HG03571 (cell line): Measurements from ENCODE around the gene UQCC5.

ENCODE experiments used
- ATAC-seq: cut with Tn5 transposase; IDR thresholded peaks from one replicate; pipeline ENCODE4 v1.9.1; 2021; ENCODE audit not compliant: unreplicated experiment

UQCC5 gene

GRCh38 chr3:52503788-52504424 is 32.5 kb upstream of the UQCC5 start:
- no peak for ATAC-seq

DNA sequence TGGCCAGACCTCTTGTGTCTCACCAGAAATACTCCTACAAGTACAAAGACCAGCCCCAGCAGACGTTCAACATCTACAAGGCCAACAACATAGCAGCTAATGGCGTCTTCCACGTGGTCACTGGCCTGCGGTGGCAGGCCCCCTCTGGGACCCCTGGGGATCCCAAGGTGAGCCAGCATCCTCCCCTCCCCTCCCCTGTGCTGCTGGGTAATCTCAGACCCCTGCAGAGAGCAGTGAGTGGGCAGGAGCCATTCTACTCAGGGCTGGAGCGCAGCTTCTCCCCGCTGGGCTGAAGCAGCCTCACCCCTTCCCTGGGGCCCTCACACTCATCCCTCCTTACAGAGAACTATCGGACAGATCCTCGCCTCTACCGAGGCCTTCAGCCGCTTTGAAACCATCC is 31.4 kb upstream of the UQCC5 start:
- no peak for ATAC-seq

DNA sequence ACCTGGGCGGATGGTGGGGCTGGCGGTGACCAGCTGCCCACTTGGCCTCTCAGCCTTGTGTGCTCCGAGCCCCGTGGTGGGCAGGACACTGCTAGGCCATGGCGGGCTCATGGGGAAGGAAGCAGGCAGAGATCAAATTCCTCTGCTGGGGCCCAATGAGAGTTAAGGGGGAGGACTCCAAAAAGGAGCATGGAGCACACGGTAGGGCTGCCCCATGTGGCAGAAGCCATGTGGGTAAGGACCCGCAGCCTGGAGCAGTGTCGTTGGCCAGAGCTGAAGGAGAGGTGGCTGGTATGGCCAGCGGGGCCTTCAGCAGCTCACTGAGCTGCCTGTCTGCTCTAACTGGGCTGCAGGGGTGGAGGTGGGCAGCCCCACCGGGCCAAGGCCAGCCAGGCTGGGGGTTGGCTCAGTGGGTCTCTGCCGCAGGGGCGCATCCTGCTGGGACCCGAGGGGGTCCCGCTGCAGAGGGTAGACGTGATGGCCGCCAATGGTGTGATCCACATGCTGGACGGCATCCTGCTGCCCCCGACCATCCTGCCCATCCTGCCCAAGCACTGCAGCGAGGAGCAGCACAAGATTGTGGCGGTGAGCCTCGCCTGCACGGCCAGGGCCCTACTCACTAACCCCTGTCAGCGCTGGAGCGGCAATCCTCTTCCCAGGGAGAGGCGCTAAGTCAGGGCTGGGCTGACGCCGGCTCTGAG is 30.0 kb upstream of the UQCC5 start:
- no peak for ATAC-seq

DNA sequence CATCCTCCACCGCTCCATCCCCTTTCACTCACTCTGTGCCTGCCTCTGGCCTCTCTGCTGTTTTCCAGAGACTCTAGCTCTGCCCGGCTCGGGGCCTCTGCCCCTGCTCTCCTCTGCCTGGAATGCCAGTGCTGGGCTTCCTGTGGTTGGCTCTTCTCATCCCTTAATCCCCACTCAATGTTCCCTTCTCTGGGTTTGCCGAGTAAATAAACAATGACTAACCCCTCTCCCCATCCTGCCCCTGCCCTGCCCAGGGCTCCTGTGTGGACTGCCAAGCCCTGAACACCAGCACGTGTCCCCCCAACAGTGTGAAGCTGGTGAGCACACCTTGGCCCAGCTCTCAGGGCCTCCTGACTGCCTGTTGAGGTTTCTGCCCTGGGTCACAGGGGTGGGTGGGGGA is 29.0 kb upstream of the UQCC5 start:
- ATAC-seq, result no peak

GRCh38 chr3:52509753-52510328 is 26.6 kb upstream of the UQCC5 start:
- no peak for ATAC-seq

- no peak for ATAC-seq
These were observed 24.9 kb upstream of the UQCC5 start for GRCh38 chr3:52511509-52511908.

GRCh38 chr3:52512105-52512504 is 24.3 kb upstream of the UQCC5 start:
- no peak for ATAC-seq

GRCh38 chr3:52512727-52513126 is 23.7 kb upstream of the UQCC5 start:
- no peak for ATAC-seq

- ATAC-seq, result no peak
These were observed 23.1 kb upstream of the UQCC5 start for GRCh38 chr3:52513281-52513680.

DNA sequence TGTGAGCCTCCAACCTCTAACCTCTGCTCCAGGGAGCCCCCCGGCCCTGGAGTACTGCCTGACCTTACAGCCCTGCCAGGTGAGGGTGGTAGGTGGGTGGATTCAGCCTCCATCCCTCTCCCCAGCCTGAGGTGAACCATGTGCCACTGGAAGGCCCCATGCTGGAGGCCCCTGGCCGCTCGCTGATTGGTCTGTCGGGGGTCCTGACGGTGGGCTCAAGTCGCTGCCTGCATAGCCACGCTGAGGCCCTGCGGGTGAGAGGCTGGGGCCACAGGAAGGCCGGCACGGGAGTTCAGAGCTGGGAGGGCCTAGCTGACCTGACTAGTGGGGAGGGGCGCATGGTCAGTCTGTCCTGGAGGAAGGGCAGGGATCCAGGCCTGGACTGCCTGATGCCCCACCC is 21.8 kb upstream of the UQCC5 start:
- no peak for ATAC-seq

GRCh38 chr3:52515192-52515591 is 21.2 kb upstream of the UQCC5 start:
- ATAC-seq, result no peak

GRCh38 chr3:52516509-52517195 is 19.8 kb upstream of the UQCC5 start:
- no peak for ATAC-seq

DNA sequence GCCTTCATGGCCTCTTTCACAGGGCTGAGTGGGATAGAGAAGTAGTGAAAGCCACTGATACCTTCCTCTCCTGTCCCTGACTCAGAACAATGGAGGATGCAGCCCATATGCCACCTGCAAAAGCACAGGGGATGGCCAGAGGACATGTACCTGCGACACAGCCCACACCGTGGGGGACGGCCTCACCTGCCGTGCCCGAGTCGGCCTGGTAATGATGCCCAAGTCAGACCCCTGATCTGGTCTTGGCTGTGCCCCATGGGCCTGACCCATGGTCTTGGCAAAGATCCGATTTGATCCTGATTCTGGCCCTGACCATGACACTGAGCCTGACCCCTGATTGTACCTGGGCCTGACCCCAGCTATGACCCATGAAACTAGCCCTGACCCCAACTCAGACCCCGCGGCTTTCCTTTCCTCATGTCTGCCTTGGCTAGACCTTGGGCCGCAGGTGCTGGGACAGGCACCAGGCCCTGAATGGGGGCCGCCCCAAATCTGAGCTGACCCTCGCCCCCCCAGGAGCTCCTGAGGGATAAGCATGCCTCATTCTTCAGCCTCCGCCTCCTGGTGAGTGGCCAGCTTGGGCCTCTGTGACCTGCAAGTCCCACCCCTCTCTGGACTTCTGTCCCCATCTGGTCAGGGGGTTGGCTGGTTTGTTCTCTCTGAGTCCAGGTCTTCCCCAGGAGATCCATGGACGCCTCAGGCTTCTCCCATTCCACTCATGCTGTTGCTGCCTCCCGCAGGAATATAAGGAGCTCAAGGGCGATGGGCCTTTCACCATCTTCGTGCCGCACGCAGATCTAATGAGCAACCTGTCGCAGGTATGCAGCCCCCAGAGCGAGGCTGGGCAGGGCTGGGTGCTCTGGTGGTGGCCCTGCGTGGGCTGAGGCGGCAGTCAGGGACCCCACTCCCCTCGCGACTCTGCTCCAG is 18.3 kb upstream of the UQCC5 start:
- no peak for ATAC-seq

GRCh38 chr3:52518723-52519444 is 17.5 kb upstream of the UQCC5 start:
- ATAC-seq, result no peak

GRCh38 chr3:52519445-52520140 is 16.8 kb upstream of the UQCC5 start:
- ATAC-seq, result no peak

- ATAC-seq, result no peak
These were observed 16.2 kb upstream of the UQCC5 start for GRCh38 chr3:52520141-52520667.

DNA sequence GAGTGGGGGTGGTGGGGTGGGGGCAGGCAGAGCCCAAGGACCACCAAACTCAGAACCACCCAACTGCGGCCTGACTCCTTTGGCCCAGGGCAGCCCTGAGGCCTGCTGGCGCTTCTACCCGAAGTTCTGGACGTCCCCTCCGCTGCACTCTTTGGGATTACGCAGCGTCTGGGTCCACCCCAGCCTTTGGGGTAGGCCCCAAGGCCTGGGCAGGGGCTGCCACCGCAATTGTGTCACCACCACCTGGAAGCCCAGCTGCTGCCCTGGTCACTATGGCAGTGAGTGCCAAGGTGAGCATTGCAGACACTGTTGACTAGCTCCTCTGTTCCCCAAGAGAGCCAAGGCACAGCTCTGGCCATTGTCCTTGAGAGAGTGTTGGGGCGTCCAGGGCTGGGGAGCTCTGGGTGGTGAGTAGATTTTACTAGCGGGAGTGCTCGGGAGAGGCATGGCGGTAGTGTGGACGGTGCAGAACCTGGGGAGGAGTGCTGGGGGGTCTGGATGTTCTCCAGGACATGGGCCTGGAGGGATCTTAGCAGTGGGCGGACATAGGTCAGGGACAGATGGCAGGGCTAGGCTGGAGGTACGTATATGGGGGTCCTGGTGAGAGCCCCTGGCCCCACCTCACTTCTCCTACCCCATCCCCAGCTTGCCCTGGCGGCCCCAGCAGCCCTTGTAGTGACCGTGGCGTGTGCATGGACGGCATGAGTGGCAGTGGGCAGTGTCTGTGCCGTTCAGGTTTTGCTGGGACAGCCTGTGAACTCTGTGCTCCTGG is 15.5 kb upstream of the UQCC5 start:
- no peak for ATAC-seq

GRCh38 chr3:52521488-52521824 is 14.9 kb upstream of the UQCC5 start:
- no peak for ATAC-seq
